ENCODE results near the gene SLC6A18.

GRCh38 chr5:1211701-1212100, 13.5 kb upstream of the SLC6A18 start:
- TF ChIP-seq, protein P1, sequence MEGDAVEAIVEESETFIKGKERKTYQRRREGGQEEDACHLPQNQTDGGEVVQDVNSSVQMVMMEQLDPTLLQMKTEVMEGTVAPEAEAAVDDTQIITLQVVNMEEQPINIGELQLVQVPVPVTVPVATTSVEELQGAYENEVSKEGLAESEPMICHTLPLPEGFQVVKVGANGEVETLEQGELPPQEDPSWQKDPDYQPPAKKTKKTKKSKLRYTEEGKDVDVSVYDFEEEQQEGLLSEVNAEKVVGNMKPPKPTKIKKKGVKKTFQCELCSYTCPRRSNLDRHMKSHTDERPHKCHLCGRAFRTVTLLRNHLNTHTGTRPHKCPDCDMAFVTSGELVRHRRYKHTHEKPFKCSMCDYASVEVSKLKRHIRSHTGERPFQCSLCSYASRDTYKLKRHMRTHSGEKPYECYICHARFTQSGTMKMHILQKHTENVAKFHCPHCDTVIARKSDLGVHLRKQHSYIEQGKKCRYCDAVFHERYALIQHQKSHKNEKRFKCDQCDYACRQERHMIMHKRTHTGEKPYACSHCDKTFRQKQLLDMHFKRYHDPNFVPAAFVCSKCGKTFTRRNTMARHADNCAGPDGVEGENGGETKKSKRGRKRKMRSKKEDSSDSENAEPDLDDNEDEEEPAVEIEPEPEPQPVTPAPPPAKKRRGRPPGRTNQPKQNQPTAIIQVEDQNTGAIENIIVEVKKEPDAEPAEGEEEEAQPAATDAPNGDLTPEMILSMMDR (IDR thresholded peaks at IDR 0.05) = no peak
- no peak for TF ChIP-seq POLR2A (IDR thresholded peaks at IDR 0.05)
